NT2/D1 (cell line): Measurements from ENCODE around the gene COPRS.

Source experiments
- SUZ12 ChIP-seq: IDR thresholded peaks from 2 replicates; pipeline ENCODE4 v1.6.1; 2011; ENCODE audit not compliant: insufficient read length, insufficient read depth; ENCODE audit errors: extremely low read depth
- YY1 ChIP-seq: IDR thresholded peaks from 2 replicates; pipeline ENCODE4 v1.6.1; 2011; ENCODE audit not compliant: insufficient read length, insufficient read depth
- ZNF274 ChIP-seq: IDR thresholded peaks from 2 replicates; pipeline ENCODE4 v1.6.1; 2011; ENCODE audit warnings: mild to moderate bottlenecking, low read depth, low read length

DNA sequence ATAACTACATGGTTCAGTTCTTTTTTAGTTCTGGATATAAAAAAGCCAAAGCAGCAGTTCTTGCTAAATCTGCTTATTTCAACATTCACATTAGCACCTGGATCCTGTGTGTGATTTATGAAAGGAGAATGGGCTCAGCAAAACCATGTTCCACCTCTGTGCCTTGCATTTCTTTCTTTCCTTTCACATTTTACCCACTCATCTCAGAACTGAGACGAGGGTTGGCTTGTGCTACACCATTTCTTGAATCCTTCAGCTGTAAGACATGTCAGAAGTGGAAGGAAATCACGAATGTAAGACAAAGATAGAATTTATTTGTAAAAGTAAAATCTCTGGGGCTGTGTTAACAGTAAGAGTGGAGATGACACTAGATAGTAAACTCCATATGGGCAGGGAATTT lies 43.6 kb upstream of the COPRS start:
- no peak for TF ChIP-seq YY1
- no peak for TF ChIP-seq ZNF274
- no peak for TF ChIP-seq SUZ12
